B cell (primary cell): ENCODE results near the gene ETV6. TPM values are rescaled to one million over a fixed set of nuclear protein-coding genes. Genes with fewer than 3 reads are reported as not detected.

ENCODE experiments used
- ATAC-seq: fragments of 200-7000 bp; cut with Tn5 transposase; one replicate; pipeline ENCODE4 v1.10.0; 2021; ENCODE audit warnings: low read depth, mild to moderate bottlenecking, moderate number of reproducible peaks, moderate library complexity
- CTCF ChIA-PET: fragments of 350-600 bp; sonication (Branson Sonifier 250); formaldehyde crosslinking; loops from one replicate; lab custom pipeline; 2021; ENCODE audit warnings: antibody characterized with exemption, inconsistent platforms; lab: Charles Lee
- POLR2A ChIA-PET: fragments of 350-600 bp; sonication (Branson Sonifier 250); formaldehyde crosslinking; loops from one replicate; lab custom pipeline; 2021; ENCODE audit warnings: antibody characterized with exemption; lab: Charles Lee
- DNase-seq: peaks from one replicate; pipeline ENCODE4 v3.0.0; 2013
- H2AFZ ChIP-seq: 2 replicates; pipeline ENCODE4 v1.6.1; 2012; ENCODE audit warnings: mild to moderate bottlenecking, low read depth, low read length; ENCODE audit not compliant: insufficient read depth, poor library complexity, severe bottlenecking
- H3K27ac ChIP-seq, 2 donors: 1 replicate in 1 of 2; 2 replicates in 1 of 2; pipeline ENCODE4 v1.5.1; 2012 to 2013; ENCODE audit warnings: low read length in 2 of 2, mild to moderate bottlenecking in 2 of 2, moderate library complexity in 1 of 2
- H3K27me3 ChIP-seq, 4 experiments: fragments of 200-600 bp in 1 of 4; sonication (generic) in 1 of 4; replicated peaks in 1 of 4; 1 replicate in 2 of 4; 2 replicates in 2 of 4; pipeline versions ENCODE4 v1.6.1 to v1.7.0; 2013 to 2016; ENCODE audit warnings: low read length in 3 of 4, mild to moderate bottlenecking in 2 of 4, mixed read lengths in 1 of 4, moderate library complexity in 1 of 4; ENCODE audit not compliant: insufficient read depth in 4 of 4, control insufficient read depth in 3 of 4; ENCODE audit errors: control extremely low read depth in 1 of 4
- H3K36me3 ChIP-seq, 2 experiments: replicated peaks in 1 of 2; 1 replicate in 1 of 2; 2 replicates in 1 of 2; pipeline versions ENCODE4 v1.6.1 to v1.7.1; 2013; ENCODE audit warnings: low read length in 1 of 2; ENCODE audit not compliant: insufficient read depth in 2 of 2, control insufficient read depth in 1 of 2; ENCODE audit errors: control extremely low read depth in 1 of 2, extremely low read depth in 1 of 2
- H3K4me1 ChIP-seq, 2 donors: fragments of 200-600 bp in 1 of 2; sonication (generic) in 1 of 2; 1 replicate in 1 of 2; 2 replicates in 1 of 2; pipeline versions ENCODE4 v1.5.1 to v1.6.1; 2013 to 2017; ENCODE audit warnings: low read length in 2 of 2; ENCODE audit not compliant: control insufficient read depth in 2 of 2, insufficient read depth in 2 of 2
- H3K4me2 ChIP-seq: replicated peaks from 2 replicates; pipeline ENCODE3; 2012; ENCODE audit warnings: mild to moderate bottlenecking, low read depth, low read length; ENCODE audit not compliant: poor library complexity, severe bottlenecking
- H3K4me3 ChIP-seq, 5 experiments: fragments of 200-600 bp in 1 of 5; sonication (generic) in 1 of 5; 1 replicate in 3 of 5; 2 replicates in 2 of 5; pipeline versions ENCODE4 v1.5.1 to v1.7.0; 2011 to 2016; ENCODE audit warnings: low read length in 4 of 5, mild to moderate bottlenecking in 4 of 5, low read depth in 2 of 5, control low read depth in 1 of 5, moderate library complexity in 1 of 5; ENCODE audit not compliant: insufficient read depth in 1 of 5; ENCODE audit errors: control extremely low read depth in 1 of 5, extremely low read depth in 1 of 5
- H3K79me2 ChIP-seq: fragments of 200-600 bp; sonication (generic); one replicate; pipeline ENCODE4 v1.6.0; 2016; ENCODE audit warnings: low read length; ENCODE audit not compliant: control insufficient read depth, insufficient read depth
- H3K9ac ChIP-seq: fragments of 200-600 bp; sonication (generic); 2 replicates; pipeline ENCODE4 v1.6.1; 2017; ENCODE audit warnings: mild to moderate bottlenecking, low read length, moderate library complexity
- H3K9me3 ChIP-seq, 3 donors: one replicate each; pipeline versions ENCODE4 v1.6.1 to v1.7.1; 2013; ENCODE audit warnings: low read length in 2 of 3; ENCODE audit not compliant: control insufficient read depth in 2 of 3, insufficient read depth in 1 of 3; ENCODE audit errors: control extremely low read depth in 1 of 3
- H4K20me1 ChIP-seq: 2 replicates; pipeline ENCODE4 v1.6.0; 2012; ENCODE audit warnings: mild to moderate bottlenecking, low read length; ENCODE audit not compliant: insufficient read depth, control insufficient read depth, poor library complexity, severe bottlenecking
- H3K27ac Mint-ChIP-seq: one replicate; pipeline ENCODE4 v1.8.0; 2021; ENCODE audit warnings: mixed read lengths
- H3K27me3 Mint-ChIP-seq: one replicate; pipeline ENCODE4 v1.8.0; 2021; ENCODE audit warnings: mixed read lengths
- H3K4me1 Mint-ChIP-seq: one replicate; pipeline ENCODE4 v1.8.0; 2021; ENCODE audit warnings: mixed read lengths
- H3K4me3 Mint-ChIP-seq: one replicate; pipeline ENCODE4 v1.8.0; 2021; ENCODE audit warnings: mixed read lengths
- H3K9me3 Mint-ChIP-seq: one replicate; pipeline ENCODE4 v1.8.0; 2022; ENCODE audit warnings: mixed read lengths; ENCODE audit not compliant: insufficient read depth
- EZH2 ChIP-seq: IDR thresholded peaks from 2 replicates; pipeline ENCODE4 v1.6.1; 2012; ENCODE audit warnings: borderline replicate concordance, low read depth, mild to moderate bottlenecking, moderate library complexity, low read length; ENCODE audit not compliant: insufficient read depth, poor library complexity, severe bottlenecking
- WGBS: methylation state at CpG from one replicate; pipeline ENCODE4 v1.1.5; 2013; ENCODE audit warnings: missing lambda C conversion rate; ENCODE audit not compliant: insufficient coverage; 5-methylcytosine and 5-hydroxymethylcytosine counted together
- intact Hi-C: fragments of 100-400 bp; cut with micrococcal nuclease; formaldehyde crosslinking; loops from one replicate; pipeline ENCODE4 v1.10.0; 2022
- polyA plus RNA-seq: library from polyadenylated mRNA; depleted of rRNA; stranded (reverse); fragments of >200 nt; gene quantifications from 2 replicates; pipeline ENCODE4 v1.2.3, GENCODE V29; 2012
- total RNA-seq, 2 donors: library from RNA; stranded (reverse); fragments of 120-200 nt in 1 of 2; gene quantifications; 1 replicate in 1 of 2; 2 replicates in 1 of 2; pipeline versions ENCODE4 v1.2.3 to v1.2.4, GENCODE V29; 2013 to 2022
- TF ChIP-seq, protein P1 (sequence below): fragments of 200-600 bp; IDR thresholded peaks from one replicate; pipeline ENCODE4 v1.8.0; 2022; ENCODE audit warnings: antibody characterized with exemption, mild to moderate bottlenecking

ETV6 gene
- total and polyA plus RNA-seq, 2 donors (not counting 1 experiment from before 2014, with no cell fraction given), result 17.4 to 123 TPM

GRCh38 chr12:11684393-11684792 lies 34.9 kb downstream of the ETV6 start:
- Histone ChIP-seq H3K9me3 (peaks cover 0 to 2% (median 0%) of the 10 kb centered on the region in 3 donors), H3K27me3 (no peaks in the 10 kb centered on the region), H3K4me3 (no peak overlapping the region), H4K20me1 (peaks cover 60% of the 10 kb centered on the region), H3K9ac (no peak overlapping the region), H3K4me2 (no peak overlapping the region), H3K36me3 (peaks cover 0 to 3% of the 10 kb centered on the region in 2 experiments), H3K79me2 (peaks cover 96% of the 10 kb centered on the region), H3K4me1 (peaks cover 6 to 8% of the 10 kb centered on the region in 2 donors), H2AFZ (no peak overlapping the region), H3K27ac (no peak overlapping the region)
- Mint-ChIP-seq H3K4me3 (no peak overlapping the region), H3K27ac (no peak overlapping the region), H3K27me3 (no peaks in the 10 kb centered on the region), H3K4me1 (peaks cover 63% of the 10 kb centered on the region), H3K9me3 (no peaks in the 10 kb centered on the region)
- ATAC-seq (no peak), DNase-seq (no peak)
- ChIA-PET CTCF (interaction anchor here (2.6 kb wide), 1 partner anchor 348 kb away, joined by 14 read pairs; no protein-coding TSS in a partner anchor), POLR2A (no interaction called here)
- no CpG with 5 or more reads among the region's 3 CpGs for WGBS
- no peak for TF ChIP-seq EZH2
- TF ChIP-seq, protein P1, sequence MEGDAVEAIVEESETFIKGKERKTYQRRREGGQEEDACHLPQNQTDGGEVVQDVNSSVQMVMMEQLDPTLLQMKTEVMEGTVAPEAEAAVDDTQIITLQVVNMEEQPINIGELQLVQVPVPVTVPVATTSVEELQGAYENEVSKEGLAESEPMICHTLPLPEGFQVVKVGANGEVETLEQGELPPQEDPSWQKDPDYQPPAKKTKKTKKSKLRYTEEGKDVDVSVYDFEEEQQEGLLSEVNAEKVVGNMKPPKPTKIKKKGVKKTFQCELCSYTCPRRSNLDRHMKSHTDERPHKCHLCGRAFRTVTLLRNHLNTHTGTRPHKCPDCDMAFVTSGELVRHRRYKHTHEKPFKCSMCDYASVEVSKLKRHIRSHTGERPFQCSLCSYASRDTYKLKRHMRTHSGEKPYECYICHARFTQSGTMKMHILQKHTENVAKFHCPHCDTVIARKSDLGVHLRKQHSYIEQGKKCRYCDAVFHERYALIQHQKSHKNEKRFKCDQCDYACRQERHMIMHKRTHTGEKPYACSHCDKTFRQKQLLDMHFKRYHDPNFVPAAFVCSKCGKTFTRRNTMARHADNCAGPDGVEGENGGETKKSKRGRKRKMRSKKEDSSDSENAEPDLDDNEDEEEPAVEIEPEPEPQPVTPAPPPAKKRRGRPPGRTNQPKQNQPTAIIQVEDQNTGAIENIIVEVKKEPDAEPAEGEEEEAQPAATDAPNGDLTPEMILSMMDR, result no peak
- intact Hi-C loops, result loop anchor here (5.0 kb wide), 1 partner anchor 38 kb away; no protein-coding TSS in a partner anchor

- Histone ChIP-seq H3K9ac (no peak overlapping the region), H3K79me2 (peaks cover 96% of the 10 kb centered on the region), H3K27ac (no peak overlapping the region), H3K4me3 (no peak overlapping the region), H2AFZ (no peak overlapping the region), H3K4me1 (peaks cover 6 to 8% of the 10 kb centered on the region in 2 donors), H3K27me3 (no peaks in the 10 kb centered on the region), H3K36me3 (peaks cover 0 to 2% of the 10 kb centered on the region in 2 experiments), H3K9me3 (peaks cover 0 to 2% (median 0%) of the 10 kb centered on the region in 3 donors), H4K20me1 (peaks cover 64% of the 10 kb centered on the region), H3K4me2 (no peak overlapping the region)
- no peak overlapping the region for H3K4me3 Mint-ChIP-seq
- POLR2A ChIA-PET, result no interaction called here
- no peaks in the 10 kb centered on the region for H3K27me3 Mint-ChIP-seq
- no peak for DNase-seq
- WGBS, result 88% methylated on average over 7 of the region's 7 CpGs
- H3K27ac Mint-ChIP-seq, result no peak overlapping the region
- peaks cover 61% of the 10 kb centered on the region for H3K4me1 Mint-ChIP-seq
- CTCF ChIA-PET, result interaction anchor here (0.6 to 2.6 kb wide), 2 partner anchors 46 to 348 kb away, joined by 3 to 14 read pairs; no protein-coding TSS in a partner anchor
- intact Hi-C loops, result loop anchor here (5.0 kb wide), 1 partner anchor 37 kb away; no protein-coding TSS in a partner anchor
- H3K9me3 Mint-ChIP-seq, result no peaks in the 10 kb centered on the region
- TF ChIP-seq EZH2, result no peak
- TF ChIP-seq, protein P1, result no peak
- no peak for ATAC-seq
Observed at GRCh38 chr12:11684811-11685210, 35.3 kb downstream of the ETV6 start.
